Liver (tissue), 3 donors: ENCODE measurements around the gene SRSF10.

Source experiments
- CTCF ChIP-seq: fragments of 150-350 bp; IDR thresholded peaks from 2 replicates; pipeline ENCODE4 v1.5.1; 2017; ENCODE audit warnings: improper control_type of control experiment, low read depth, low read length; ENCODE audit not compliant: missing input control
- FOXA2 ChIP-seq: IDR thresholded peaks from 2 replicates; pipeline ENCODE4 v1.6.1; 2016; ENCODE audit warnings: antibody characterized with exemption
- RAD21 ChIP-seq, 2 donors: IDR thresholded peaks; 2 replicates each; pipeline ENCODE4 v1.6.1; 2016; ENCODE audit warnings: antibody characterized with exemption in 2 of 2, mild to moderate bottlenecking in 2 of 2
- REST ChIP-seq: IDR thresholded peaks from 2 replicates; pipeline ENCODE4 v1.6.1; 2016; ENCODE audit warnings: antibody characterized with exemption, mild to moderate bottlenecking
- RXRA ChIP-seq, 2 donors: IDR thresholded peaks; 2 replicates each; pipeline ENCODE4 v1.6.1; 2017 to 2018; ENCODE audit warnings: antibody characterized with exemption in 2 of 2, mild to moderate bottlenecking in 1 of 2
- SP1 ChIP-seq: IDR thresholded peaks from 2 replicates; pipeline ENCODE4 v1.6.1; 2018; ENCODE audit warnings: antibody characterized with exemption, mild to moderate bottlenecking
- TAF1 ChIP-seq: conservative IDR thresholded peaks from 2 replicates; pipeline ENCODE4 v1.6.1; 2016; ENCODE audit warnings: antibody characterized with exemption, mild to moderate bottlenecking
- donor health status: healthy.
- donor health status: healthy.

GRCh38 chr1:23963617-23964234 is 16.4 kb downstream of the SRSF10 start:
- TF ChIP-seq RAD21 (IDR thresholded peaks at IDR 0.05) (no peak), FOXA2 (no peak), CTCF (no peak), REST (no peak), SP1 (no peak), RXRA (IDR thresholded peaks at IDR 0.05) (no peak), TAF1 (no peak)
